ENCODE measurements around the gene RIOK3.
A peak's percentile ranks its signal among the peaks of the same experiment; 100 is the strongest.

Gene RIOK3

GRCh38 chr18:23523429-23524212 is 70.5 kb downstream of the RIOK3 start:
- H3K4me3 ChIP-seq (ENCODE audit: low read depth, low read length), result no peak overlapping the region
- in situ Hi-C loops (cut with HindIII; ENCODE audit: low pct_ligation_motif_present, low sequenced_read_pairs), result no loop called here
- DNase-seq, result peak; percentile 34
- no peaks in the 10 kb centered on the region for H3K27me3 ChIP-seq (replicated peaks)
- TF ChIP-seq CTCF (IDR thresholded peaks at IDR 0.05; ENCODE audit: low read depth, low read length, missing control alignments), result no peak
- H3K27ac ChIP-seq, result no peak overlapping the region
- H3K36me3 ChIP-seq (replicated peaks), result peaks cover 63% of the 10 kb centered on the region

GRCh38 chr18:23524213-23524707 is 71.2 kb downstream of the RIOK3 start:
- Histone ChIP-seq H3K27me3 (replicated peaks) (no peaks in the 10 kb centered on the region), H3K4me3 (ENCODE audit: low read depth, low read length) (no peak overlapping the region), H3K36me3 (replicated peaks) (peaks cover 64% of the 10 kb centered on the region), H3K27ac (no peak overlapping the region)
- TF ChIP-seq CTCF (IDR thresholded peaks at IDR 0.05; ENCODE audit: low read depth, low read length, missing control alignments), result no peak
- DNase-seq, result no peak
- in situ Hi-C loops (cut with HindIII; ENCODE audit: low pct_ligation_motif_present, low sequenced_read_pairs), result no loop called here

GRCh38 chr18:23526501-23527063 is 73.5 kb downstream of the RIOK3 start:
- in situ Hi-C loops (cut with HindIII; ENCODE audit: low pct_ligation_motif_present, low sequenced_read_pairs), result no loop called here

GRCh38 chr18:23528580-23529472 is 75.7 kb downstream of the RIOK3 start:
- in situ Hi-C loops (cut with HindIII; ENCODE audit: low pct_ligation_motif_present, low sequenced_read_pairs), result no loop called here
- H3K27me3 ChIP-seq (replicated peaks), result no peaks in the 10 kb centered on the region
- peak; percentile 3 for TF ChIP-seq CTCF (IDR thresholded peaks at IDR 0.05; ENCODE audit: low read depth, low read length, missing control alignments)
- H3K36me3 ChIP-seq (replicated peaks), result peaks cover 69% of the 10 kb centered on the region
- DNase-seq, result no peak
- no peak overlapping the region for H3K4me3 ChIP-seq (ENCODE audit: low read depth, low read length)
- H3K27ac ChIP-seq, result no peak overlapping the region

More at GRCh38 chr18:23526501-23527063, 73.5 kb downstream of the RIOK3 start:
- Histone ChIP-seq H3K4me3 (ENCODE audit: low read depth, low read length) (no peak overlapping the region), H3K27ac (no peak overlapping the region), H3K27me3 (replicated peaks) (no peaks in the 10 kb centered on the region), H3K36me3 (replicated peaks) (peaks cover 65% of the 10 kb centered on the region)
- no peak for TF ChIP-seq CTCF (IDR thresholded peaks at IDR 0.05; ENCODE audit: low read depth, low read length, missing control alignments)
- no peak for DNase-seq

- TF ChIP-seq CTCF (IDR thresholded peaks at IDR 0.05; ENCODE audit: low read depth, low read length, missing control alignments), result no peak
- DNase-seq, result peak; percentile 49
- Histone ChIP-seq H3K27ac (peak overlapping the region; percentile 42), H3K36me3 (replicated peaks) (peaks cover 75% of the 10 kb centered on the region), H3K4me3 (ENCODE audit: low read depth, low read length) (no peak overlapping the region), H3K27me3 (replicated peaks) (no peaks in the 10 kb centered on the region)
- in situ Hi-C loops (cut with HindIII; ENCODE audit: low pct_ligation_motif_present, low sequenced_read_pairs), result no loop called here
These were observed 76.5 kb downstream of the RIOK3 start for GRCh38 chr18:23529604-23530003.
